ENCODE data around the gene HOXB1. TPM values are rescaled to one million over a fixed set of nuclear protein-coding genes. Genes with fewer than 3 reads are reported as not detected.

Gene HOXB1
- total and polyA plus RNA-seq, 2 experiments from 2014 or later = not detected

DNA sequence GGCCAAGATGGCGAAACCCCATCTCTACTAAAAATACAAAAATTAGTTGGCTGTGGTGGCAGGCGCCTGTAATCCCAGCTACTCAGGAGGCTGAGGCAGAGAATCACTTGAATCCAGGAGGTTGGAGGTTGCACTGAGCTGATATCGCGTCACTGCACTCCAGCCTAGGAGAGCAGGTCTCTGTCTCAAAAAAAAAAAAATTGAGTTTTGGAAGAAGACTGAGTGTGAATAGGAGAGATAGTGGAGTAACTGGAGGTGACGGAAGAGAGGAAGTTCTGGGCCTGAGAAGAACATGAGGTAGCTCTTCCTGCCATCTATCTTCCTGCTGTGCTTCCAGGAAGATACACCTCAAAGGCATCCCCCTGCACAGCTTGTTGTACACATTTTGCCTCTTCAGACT is 11.4 kb downstream of the HOXB1 start:
- Histone ChIP-seq H3K4me1 (ENCODE audit: insufficient read depth) (peaks cover 62% of the 10 kb centered on the region), H2AFZ (no peak overlapping the region), H3K27me3 (ENCODE audit: insufficient read depth) (peaks cover 67% of the 10 kb centered on the region), H3K79me2 (replicated peaks; ENCODE audit: insufficient read depth) (no peaks in the 10 kb centered on the region), H3F3A (replicated peaks; ENCODE audit: low read depth) (peaks cover 13% of the 10 kb centered on the region; the same call in 1 of the 2 replicates), H3K27ac (ENCODE audit: low read depth) (no peak overlapping the region), H3K36me3 (ENCODE audit: insufficient read depth) (no peaks in the 10 kb centered on the region), H4K20me1 (replicated peaks; ENCODE audit: insufficient read depth) (peaks cover 7% of the 10 kb centered on the region; the same call in 1 of the 2 replicates), H3K4me3 (no peak overlapping the region), H3K4me2 (no peak overlapping the region), H3K9me2 (ENCODE audit: insufficient read depth) (peaks cover 5% of the 10 kb centered on the region)
- Mint-ChIP-seq H3K4me1 (peaks cover 52% of the 10 kb centered on the region), H3K4me3 (no peak overlapping the region), H3K36me3 (ENCODE audit: low read depth) (no peaks in the 10 kb centered on the region), H3K27me3 (ENCODE audit: insufficient read depth, low read depth, poor library complexity) (peaks cover 56% of the 10 kb centered on the region), H3K27ac (no peak overlapping the region), H3K9me3 (no peaks in the 10 kb centered on the region; the same call in 2 of the 3 replicates)
- TF ChIP-seq REST (IDR thresholded peaks at IDR 0.05; ENCODE audit: unreplicated experiment) (no peak), EZH2phosphoT487 (IDR thresholded peaks at IDR 0.05; ENCODE audit: unreplicated experiment) (no peak), POLR2AphosphoS5 (IDR thresholded peaks at IDR 0.05; ENCODE audit: low read depth) (no peak)
- TF ChIP-seq, protein P1, sequence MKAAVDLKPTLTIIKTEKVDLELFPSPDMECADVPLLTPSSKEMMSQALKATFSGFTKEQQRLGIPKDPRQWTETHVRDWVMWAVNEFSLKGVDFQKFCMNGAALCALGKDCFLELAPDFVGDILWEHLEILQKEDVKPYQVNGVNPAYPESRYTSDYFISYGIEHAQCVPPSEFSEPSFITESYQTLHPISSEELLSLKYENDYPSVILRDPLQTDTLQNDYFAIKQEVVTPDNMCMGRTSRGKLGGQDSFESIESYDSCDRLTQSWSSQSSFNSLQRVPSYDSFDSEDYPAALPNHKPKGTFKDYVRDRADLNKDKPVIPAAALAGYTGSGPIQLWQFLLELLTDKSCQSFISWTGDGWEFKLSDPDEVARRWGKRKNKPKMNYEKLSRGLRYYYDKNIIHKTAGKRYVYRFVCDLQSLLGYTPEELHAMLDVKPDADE (IDR thresholded peaks at IDR 0.05) = no peak
- no peak for ATAC-seq
- no peak for DNase-seq (ENCODE audit: low spot score)

GRCh38 chr17:48517478-48517877 is 13.3 kb downstream of the HOXB1 start:
- H3K27me3 ChIP-seq (ENCODE audit: insufficient read depth) = peaks cover 59% of the 10 kb centered on the region
- H3K27ac ChIP-seq (ENCODE audit: low read depth) = no peak overlapping the region
- H3K36me3 ChIP-seq (ENCODE audit: insufficient read depth) = no peaks in the 10 kb centered on the region
- H3F3A ChIP-seq (replicated peaks; ENCODE audit: low read depth) = 0 out of 2 replicates have a peak, but pooled peaks cover 5% of the 10 kb centered on the region
- no peak for ATAC-seq
- H3K4me2 ChIP-seq = no peak overlapping the region
- DNase-seq (ENCODE audit: low spot score) = no peak
- Mint-ChIP-seq H3K36me3 (ENCODE audit: low read depth) (no peaks in the 10 kb centered on the region), H3K27me3 (ENCODE audit: insufficient read depth, low read depth, poor library complexity) (peaks cover 47% of the 10 kb centered on the region), H3K4me1 (peaks cover 55% of the 10 kb centered on the region), H3K27ac (no peak overlapping the region), H3K4me3 (no peak overlapping the region), H3K9me3 (no peaks in the 10 kb centered on the region; the same call in 2 of the 3 replicates)
- H2AFZ ChIP-seq = no peak overlapping the region
- peaks cover 5% of the 10 kb centered on the region for H3K9me2 ChIP-seq (ENCODE audit: insufficient read depth)
- H3K4me1 ChIP-seq (ENCODE audit: insufficient read depth) = peaks cover 61% of the 10 kb centered on the region
- no peak overlapping the region for H3K4me3 ChIP-seq
- TF ChIP-seq ZNF114 (CRISPR knock-in tag; IDR thresholded peaks at IDR 0.05) (no peak), REST (IDR thresholded peaks at IDR 0.05; ENCODE audit: unreplicated experiment) (no peak), ZNF331 (CRISPR knock-in tag; IDR thresholded peaks at IDR 0.05; ENCODE audit: low read depth) (no peak), EZH2phosphoT487 (IDR thresholded peaks at IDR 0.05; ENCODE audit: unreplicated experiment) (no peak)
- H4K20me1 ChIP-seq (replicated peaks; ENCODE audit: insufficient read depth) = no peaks in the 10 kb centered on the region
- H3K79me2 ChIP-seq (replicated peaks; ENCODE audit: insufficient read depth) = no peaks in the 10 kb centered on the region

Measured in GM23338 (cell line).